H1 (cell line): ENCODE data around the gene CNOT2.

Experiments used
- EZH2 ChIP-seq: fragments of 200-600 bp; sonication (generic); IDR thresholded peaks from 2 replicates; pipeline ENCODE4 v1.7.1; 2012; ENCODE audit warnings: low read depth, mild to moderate bottlenecking, moderate library complexity, low read length, inconsistent platforms; ENCODE audit not compliant: severe bottlenecking
- KDM1A ChIP-seq: fragments of 200-600, 300-600 bp; sonication (generic); IDR thresholded peaks from 2 replicates; pipeline ENCODE4 v1.7.1; 2016; ENCODE audit warnings: mild to moderate bottlenecking, low read length, borderline replicate concordance
- RFX5 ChIP-seq: IDR thresholded peaks from 2 replicates; pipeline ENCODE4 v1.6.1; 2011; ENCODE audit warnings: low read depth, low read length, improper control_type of control experiment, borderline replicate concordance
- TAF1 ChIP-seq: IDR thresholded peaks from 2 replicates; pipeline ENCODE4 v1.6.1; 2011; ENCODE audit warnings: mild to moderate bottlenecking, low read depth, low read length
- TF ChIP-seq, protein P1 (sequence below), 3 experiments: IDR thresholded peaks; 1 replicate in 2 of 3; 2 replicates in 1 of 3; pipeline versions ENCODE4 v1.5.1 to v1.6.1; 2011; ENCODE audit warnings: low read length in 3 of 3, mild to moderate bottlenecking in 3 of 3, inconsistent platforms in 2 of 3, low read depth in 1 of 3, moderate library complexity in 1 of 3; ENCODE audit not compliant: insufficient read depth in 1 of 3; ENCODE audit errors: control extremely low read depth in 1 of 3

DNA sequence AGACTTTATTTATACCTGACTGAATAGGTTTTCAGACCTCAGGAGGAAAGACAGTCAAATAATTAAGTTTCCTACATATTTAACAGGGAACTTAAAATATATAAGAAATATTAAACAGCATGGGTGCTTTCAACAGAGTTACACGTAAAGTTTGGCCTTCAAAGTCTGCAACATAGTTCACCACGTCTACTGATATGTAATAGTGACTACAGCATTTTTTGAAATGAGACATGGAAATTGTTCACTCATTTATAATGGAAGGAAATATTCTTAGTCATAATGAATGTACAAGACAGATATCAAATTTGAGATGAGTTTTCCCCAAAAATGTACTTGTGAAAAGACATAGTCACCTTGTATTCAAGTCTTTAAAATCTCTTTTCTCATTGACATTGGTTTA is 66.1 kb downstream of the CNOT2 start:
- TF ChIP-seq, protein P1, sequence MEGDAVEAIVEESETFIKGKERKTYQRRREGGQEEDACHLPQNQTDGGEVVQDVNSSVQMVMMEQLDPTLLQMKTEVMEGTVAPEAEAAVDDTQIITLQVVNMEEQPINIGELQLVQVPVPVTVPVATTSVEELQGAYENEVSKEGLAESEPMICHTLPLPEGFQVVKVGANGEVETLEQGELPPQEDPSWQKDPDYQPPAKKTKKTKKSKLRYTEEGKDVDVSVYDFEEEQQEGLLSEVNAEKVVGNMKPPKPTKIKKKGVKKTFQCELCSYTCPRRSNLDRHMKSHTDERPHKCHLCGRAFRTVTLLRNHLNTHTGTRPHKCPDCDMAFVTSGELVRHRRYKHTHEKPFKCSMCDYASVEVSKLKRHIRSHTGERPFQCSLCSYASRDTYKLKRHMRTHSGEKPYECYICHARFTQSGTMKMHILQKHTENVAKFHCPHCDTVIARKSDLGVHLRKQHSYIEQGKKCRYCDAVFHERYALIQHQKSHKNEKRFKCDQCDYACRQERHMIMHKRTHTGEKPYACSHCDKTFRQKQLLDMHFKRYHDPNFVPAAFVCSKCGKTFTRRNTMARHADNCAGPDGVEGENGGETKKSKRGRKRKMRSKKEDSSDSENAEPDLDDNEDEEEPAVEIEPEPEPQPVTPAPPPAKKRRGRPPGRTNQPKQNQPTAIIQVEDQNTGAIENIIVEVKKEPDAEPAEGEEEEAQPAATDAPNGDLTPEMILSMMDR (IDR thresholded peaks at IDR 0.05; ENCODE audit: control extremely low read depth in 1 of 3, insufficient read depth in 1 of 3, low read depth in 1 of 3, low read length in 3 of 3): no peak
- no peak for TF ChIP-seq EZH2
- no peak for TF ChIP-seq TAF1
- no peak for TF ChIP-seq RFX5
- TF ChIP-seq KDM1A: no peak
